H7 (cell line): ENCODE data around the gene ADAP1. TPM values are rescaled to one million over a fixed set of nuclear protein-coding genes. Genes with fewer than 3 reads are reported as not detected.

Source experiments
- DNase-seq: peaks from one replicate; pipeline ENCODE4 v3.0.0; 2012
- H3K27me3 ChIP-seq: 2 replicates; pipeline ENCODE4 v1.6.0; 2011; ENCODE audit warnings: mild to moderate bottlenecking, low read length; ENCODE audit not compliant: control insufficient read depth, insufficient read depth
- H3K36me3 ChIP-seq: replicated peaks from 2 replicates; pipeline ENCODE4 v1.5.1; 2011; ENCODE audit warnings: low read length; ENCODE audit not compliant: control insufficient read depth, insufficient read depth
- H3K4me3 ChIP-seq: 2 replicates; pipeline ENCODE4 v1.5.1; 2011; ENCODE audit warnings: low read depth, mild to moderate bottlenecking, control low read depth, low read length, moderate library complexity; ENCODE audit not compliant: insufficient read depth
- total RNA-seq: library from RNA; depleted of rRNA; stranded (reverse); fragments of >200 nt; shearing (Covaris generic); gene quantifications from 2 replicates; pipeline ENCODE4 v1.2.3, GENCODE V29; 2014

Gene ADAP1
- total RNA-seq, 1 experiment from 2014 or later, result 5.0 TPM

DNA sequence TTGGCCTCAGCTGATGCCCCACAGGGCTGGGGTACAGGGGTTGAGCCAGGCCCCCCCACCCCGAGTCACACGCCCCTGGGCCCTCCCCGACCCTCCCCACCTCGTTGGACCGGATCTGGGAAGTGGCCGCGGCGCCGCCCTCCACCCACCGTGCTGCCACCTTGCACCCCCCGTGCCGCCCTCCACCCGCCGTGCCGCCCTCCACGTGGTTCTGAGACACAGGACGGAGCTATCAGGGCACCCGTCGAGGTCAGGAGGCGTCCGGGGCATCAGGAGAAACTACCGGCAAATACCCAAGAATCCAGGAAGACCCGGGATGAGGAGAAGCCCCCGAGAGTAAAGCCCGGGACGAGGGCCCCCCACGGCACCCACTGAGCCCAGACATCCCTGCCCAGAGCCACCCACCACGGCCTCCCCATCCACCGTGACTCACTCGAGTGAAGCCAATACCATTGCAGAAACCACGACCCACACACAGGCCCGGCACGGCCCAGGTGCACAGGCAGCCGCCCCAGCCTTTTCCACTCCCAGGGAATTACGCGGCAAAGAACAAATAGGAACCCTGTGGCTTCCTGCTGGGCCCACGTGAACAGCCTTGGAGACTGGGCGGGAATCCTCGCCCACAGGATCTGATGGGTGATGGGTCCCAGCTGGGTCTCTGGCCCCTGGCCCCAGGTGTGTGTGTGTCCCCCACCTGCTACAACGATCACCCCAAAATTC, 34.0 kb downstream of the ADAP1 start:
- H3K27me3 ChIP-seq, result no peaks in the 10 kb centered on the region
- no peak overlapping the region for H3K4me3 ChIP-seq
- no peaks in the 10 kb centered on the region for H3K36me3 ChIP-seq
- no peak for DNase-seq

GRCh38 chr7:919924-920341, 34.5 kb downstream of the ADAP1 start:
- Histone ChIP-seq H3K4me3 (no peak overlapping the region), H3K27me3 (no peaks in the 10 kb centered on the region), H3K36me3 (no peaks in the 10 kb centered on the region)
- no peak for DNase-seq

GRCh38 chr7:919114-919442, 35.4 kb downstream of the ADAP1 start:
- no peak overlapping the region for H3K4me3 ChIP-seq
- no peaks in the 10 kb centered on the region for H3K27me3 ChIP-seq
- no peak for DNase-seq

GRCh38 chr7:918441-919113, 35.9 kb downstream of the ADAP1 start:
- Histone ChIP-seq H3K4me3 (no peak overlapping the region), H3K36me3 (no peaks in the 10 kb centered on the region), H3K27me3 (no peaks in the 10 kb centered on the region)
- DNase-seq, result no peak

More at GRCh38 chr7:919114-919442, 35.4 kb downstream of the ADAP1 start:
- H3K36me3 ChIP-seq, result no peaks in the 10 kb centered on the region

DNA sequence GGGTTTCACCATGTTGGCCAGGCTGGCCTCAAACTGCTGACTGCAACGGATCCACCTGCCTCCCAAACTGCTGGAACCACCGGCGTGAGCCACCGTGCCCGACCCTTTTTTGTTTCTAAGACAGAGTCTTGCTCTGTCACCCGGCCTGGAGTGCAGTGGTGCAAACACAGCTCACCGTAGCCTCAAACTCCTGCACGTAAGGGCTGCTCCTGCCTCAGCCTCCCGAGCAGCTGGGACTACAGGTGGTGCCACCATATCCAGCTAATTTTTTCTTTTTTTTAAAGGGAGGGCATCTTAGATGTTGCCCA, 36.4 kb downstream of the ADAP1 start:
- Histone ChIP-seq H3K27me3 (no peaks in the 10 kb centered on the region), H3K4me3 (no peak overlapping the region), H3K36me3 (no peaks in the 10 kb centered on the region)
- DNase-seq, result no peak

- H3K4me3 ChIP-seq, result no peak overlapping the region
- H3K27me3 ChIP-seq, result no peaks in the 10 kb centered on the region
- DNase-seq, result no peak
- H3K36me3 ChIP-seq, result no peaks in the 10 kb centered on the region
Measured at GRCh38 chr7:917255-918117, 37.0 kb downstream of the ADAP1 start.

GRCh38 chr7:916291-916941, 38.1 kb downstream of the ADAP1 start:
- DNase-seq, result no peak
- H3K27me3 ChIP-seq, result no peaks in the 10 kb centered on the region
- no peak overlapping the region for H3K4me3 ChIP-seq

GRCh38 chr7:915291-916218, 38.9 kb downstream of the ADAP1 start:
- Histone ChIP-seq H3K27me3 (no peaks in the 10 kb centered on the region), H3K4me3 (no peak overlapping the region), H3K36me3 (no peaks in the 10 kb centered on the region)
- no peak for DNase-seq

More at GRCh38 chr7:916291-916941, 38.1 kb downstream of the ADAP1 start:
- H3K36me3 ChIP-seq, result no peaks in the 10 kb centered on the region

GRCh38 chr7:914521-915194, 39.8 kb downstream of the ADAP1 start:
- no peak overlapping the region for H3K4me3 ChIP-seq
- DNase-seq, result no peak
- peaks cover 2% of the 10 kb centered on the region; the same call in 1 of the 2 replicates for H3K27me3 ChIP-seq
- H3K36me3 ChIP-seq, result no peaks in the 10 kb centered on the region

GRCh38 chr7:913736-914520, 40.6 kb downstream of the ADAP1 start:
- no peak for DNase-seq
- Histone ChIP-seq H3K27me3 (peaks cover 6% of the 10 kb centered on the region), H3K4me3 (no peak overlapping the region), H3K36me3 (no peaks in the 10 kb centered on the region)

GRCh38 chr7:911791-912480, 42.5 kb downstream of the ADAP1 start:
- Histone ChIP-seq H3K4me3 (no peak overlapping the region), H3K36me3 (no peaks in the 10 kb centered on the region), H3K27me3 (peaks cover 19% of the 10 kb centered on the region)
- no peak for DNase-seq

DNA sequence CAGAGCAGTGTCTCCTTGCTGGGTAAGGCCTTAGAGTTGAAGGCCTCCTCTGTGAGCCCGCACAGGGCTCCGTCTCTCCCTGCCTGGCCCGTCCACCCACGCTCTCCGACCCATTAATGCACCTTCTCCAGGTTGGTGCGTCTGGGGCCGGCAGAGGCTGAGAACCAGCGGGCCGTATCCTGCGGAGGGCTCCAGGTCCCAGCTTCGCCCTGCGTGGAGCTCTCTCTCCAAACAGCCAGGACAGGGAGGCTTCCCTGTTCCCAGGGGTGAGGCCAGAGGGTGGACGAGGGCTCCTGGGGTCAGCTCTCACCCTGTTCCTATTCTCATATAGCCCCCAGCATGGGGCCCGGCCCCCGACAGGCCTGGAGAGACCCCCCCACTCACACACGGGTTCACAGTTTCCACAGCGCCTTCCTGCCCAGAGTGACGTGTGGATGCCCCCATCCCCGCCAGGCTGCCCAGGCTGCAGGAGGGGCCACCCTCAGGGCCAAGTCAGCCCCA, 43.5 kb downstream of the ADAP1 start:
- peaks cover 22% of the 10 kb centered on the region for H3K27me3 ChIP-seq
- DNase-seq, result no peak
- no peak overlapping the region for H3K4me3 ChIP-seq
- H3K36me3 ChIP-seq, result no peaks in the 10 kb centered on the region
